Measurements from ENCODE around the gene SGSH. TPM values are rescaled to one million over a fixed set of nuclear protein-coding genes. Genes with fewer than 3 reads are reported as not detected.
"Not testable (repeated sequence)": the region's sequence is repeated elsewhere in the genome, so short reads cannot be mapped to it uniquely, and the experiment has no call there.

Gene SGSH
- 10 to 100 TPM; 28.4 to 54.6 (median 35.8) TPM for polyA plus RNA-seq (ENCODE audit: insufficient read length in 4 of 4)

- peak in 2 of 4 donors; percentile 36 to 55 for DNase-seq (ENCODE audit: low read depth in 4 of 4, low spot score in 3 of 4)
Observed at GRCh38 chr17:80220054-80220735, at the start of gene SGSH, which contains the start of gene SLC26A11. Gene SGSH, minus strand, starts transcription at chr17:80220333. Its CDS starts 20 bp downstream, at chr17:80220313. Gene SLC26A11, plus strand, starts transcription at chr17:80220427. Its CDS starts 1,134 bp downstream, at chr17:80221561.

GRCh38 chr17:80269405-80269807, 49.3 kb upstream of the SGSH start:
- no peak for DNase-seq (ENCODE audit: low read depth in 4 of 4, low spot score in 3 of 4)

GRCh38 chr17:80268427-80268826, 48.3 kb upstream of the SGSH start:
- no peak for DNase-seq (ENCODE audit: low read depth in 4 of 4, low spot score in 3 of 4)

GRCh38 chr17:80267391-80267790, 47.3 kb upstream of the SGSH start:
- no peak for DNase-seq (ENCODE audit: low read depth in 4 of 4, low spot score in 3 of 4)

- no peak for DNase-seq (ENCODE audit: low read depth in 4 of 4, low spot score in 3 of 4)
Observed at GRCh38 chr17:80265205-80266068, 45.3 kb upstream of the SGSH start.

GRCh38 chr17:80264205-80265075, 44.3 kb upstream of the SGSH start:
- DNase-seq (ENCODE audit: low read depth in 4 of 4, low spot score in 3 of 4): no peak

- peak in 3 of 4 donors; percentile 76 to 89 (median 83) for DNase-seq (ENCODE audit: low read depth in 4 of 4, low spot score in 3 of 4)
Observed at GRCh38 chr17:80263253-80264204, 43.4 kb upstream of the SGSH start.

- DNase-seq (ENCODE audit: low read depth in 4 of 4, low spot score in 3 of 4): no peak
Observed at GRCh38 chr17:80262775-80263244, 42.7 kb upstream of the SGSH start.

- no peak for DNase-seq (ENCODE audit: low read depth in 4 of 4, low spot score in 3 of 4)
Observed at GRCh38 chr17:80262291-80262690, 42.2 kb upstream of the SGSH start.

GRCh38 chr17:80261895-80262279, 41.8 kb upstream of the SGSH start:
- DNase-seq (ENCODE audit: low read depth in 4 of 4, low spot score in 3 of 4): no peak

- DNase-seq (ENCODE audit: low read depth in 4 of 4, low spot score in 3 of 4): no peak
Observed at GRCh38 chr17:80261159-80261894, 41.2 kb upstream of the SGSH start.

- no peak for DNase-seq (ENCODE audit: low read depth in 4 of 4, low spot score in 3 of 4)
Observed at GRCh38 chr17:80260791-80261158, 40.6 kb upstream of the SGSH start, which contains the start of gene RNF213. Gene RNF213, plus strand, starts transcription at chr17:80260852. Its CDS starts 2,830 bp downstream, at chr17:80263682.

GRCh38 chr17:80260069-80260535, 40.0 kb upstream of the SGSH start:
- DNase-seq (ENCODE audit: low read depth in 4 of 4, low spot score in 3 of 4): no peak

GRCh38 chr17:80259457-80260068, 39.4 kb upstream of the SGSH start:
- DNase-seq (ENCODE audit: low read depth in 4 of 4, low spot score in 3 of 4): no peak

- DNase-seq (ENCODE audit: low read depth in 4 of 4, low spot score in 3 of 4): not testable (repeated sequence)
Observed at GRCh38 chr17:80258296-80258695, 38.2 kb upstream of the SGSH start.

GRCh38 chr17:80257716-80258213, 37.6 kb upstream of the SGSH start:
- no peak for DNase-seq (ENCODE audit: low read depth in 4 of 4, low spot score in 3 of 4)

- DNase-seq (ENCODE audit: low read depth in 4 of 4, low spot score in 3 of 4): no peak
Observed at GRCh38 chr17:80256034-80256350, 35.9 kb upstream of the SGSH start.
